Activated CD4-positive, alpha-beta T cell treated with anti-CD3 and anti-CD28 coated beads, Interleukin-2, amount 10 ng/mL, durations not matched to agents 7 days and 5 days (primary cell): ENCODE results near the gene FCF1. TPM values are rescaled to one million over a fixed set of nuclear protein-coding genes. Genes with fewer than 3 reads are reported as not detected.

ENCODE experiments used
- CTCF ChIA-PET: fragments of 350-600 bp; sonication (Branson Sonifier 250); formaldehyde crosslinking; loops from one replicate; lab custom pipeline; 2021; ENCODE audit warnings: antibody characterized with exemption; lab: Charles Lee
- POLR2A ChIA-PET: fragments of 350-600 bp; sonication (Branson Sonifier 250); formaldehyde crosslinking; loops from one replicate; lab custom pipeline; 2021; ENCODE audit warnings: antibody characterized with exemption; lab: Charles Lee
- DNase-seq: peaks from one replicate; pipeline ENCODE4 v3.0.0-alpha.2; 2020
- H3K27ac Mint-ChIP-seq: one replicate; pipeline ENCODE4 v1.8.0; 2021; ENCODE audit warnings: mild to moderate bottlenecking, moderate library complexity, mixed read lengths
- H3K27me3 Mint-ChIP-seq: one replicate; pipeline ENCODE4 v1.8.0; 2021; ENCODE audit warnings: mixed read lengths
- H3K36me3 Mint-ChIP-seq: one replicate; pipeline ENCODE4 v1.8.0; 2021; ENCODE audit warnings: low read depth, mixed read lengths
- H3K4me1 Mint-ChIP-seq: one replicate; pipeline ENCODE4 v1.8.0; 2021; ENCODE audit warnings: mixed read lengths
- H3K4me3 Mint-ChIP-seq: one replicate; pipeline ENCODE4 v1.8.0; 2021; ENCODE audit warnings: mild to moderate bottlenecking, moderate library complexity, mixed read lengths
- H3K9me3 Mint-ChIP-seq: one replicate; pipeline ENCODE4 v1.8.0; 2021; ENCODE audit warnings: mixed read lengths
- total RNA-seq, 2 experiments: library from RNA; stranded (reverse); gene quantifications; one replicate each; pipeline ENCODE4 v1.2.3, GENCODE V29; 2021

Gene FCF1
- total RNA-seq, 2 experiments from 2014 or later, result 60.1 to 81.9 TPM

DNA sequence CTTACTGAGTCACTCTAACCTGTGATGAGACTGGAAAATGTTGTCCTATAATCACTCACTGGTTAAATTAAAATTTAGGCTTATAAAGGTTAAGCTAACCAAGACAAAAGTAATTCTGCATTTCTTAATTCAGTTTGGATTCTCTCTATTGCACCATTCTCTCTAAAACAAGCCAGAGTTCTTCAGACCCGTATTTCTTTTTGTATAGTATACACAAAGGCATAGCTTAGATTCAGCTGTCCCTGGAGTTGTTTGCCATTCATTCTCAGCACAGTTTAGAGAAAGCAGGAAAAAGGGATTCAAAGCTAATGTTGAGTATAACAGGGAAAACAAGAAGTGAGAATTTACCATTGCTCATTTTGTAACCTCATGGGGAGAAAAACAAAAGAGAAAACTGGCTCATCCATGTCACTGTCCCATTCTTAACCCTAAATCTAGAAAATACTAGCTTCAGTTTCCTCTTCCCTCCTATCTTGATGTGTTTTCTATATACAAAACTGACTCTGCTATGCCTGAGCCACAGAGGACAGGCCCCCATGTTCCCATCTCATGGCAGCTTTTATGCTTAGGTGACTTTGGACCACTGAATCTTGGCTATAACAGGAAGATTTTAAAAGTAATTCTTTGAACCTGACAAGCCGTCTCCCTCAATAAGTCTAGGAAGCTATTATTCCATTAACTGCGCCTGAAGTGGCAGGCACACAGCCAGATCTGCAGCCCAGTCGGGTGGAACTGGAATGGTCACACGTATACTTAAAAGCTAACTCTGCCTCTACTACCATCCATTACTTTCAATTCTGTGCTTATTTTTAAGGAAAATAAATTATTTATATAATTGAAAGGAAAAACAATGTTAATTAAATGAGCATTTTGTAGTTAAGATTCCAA is 7.1 kb upstream of the FCF1 start:
- Mint-ChIP-seq H3K27me3 (no peaks in the 10 kb centered on the region), H3K36me3 (peaks cover 29% of the 10 kb centered on the region), H3K9me3 (peaks cover 17% of the 10 kb centered on the region), H3K27ac (no peak overlapping the region), H3K4me3 (no peak overlapping the region), H3K4me1 (peaks cover 15% of the 10 kb centered on the region)
- no peak for DNase-seq
- ChIA-PET POLR2A (no interaction called here), CTCF (interaction anchor here (0.6 to 1.2 kb wide), 5 partner anchors 10 to 1301 kb away, joined by 3 to 4 read pairs (median 4); no protein-coding TSS in a partner anchor)

DNA sequence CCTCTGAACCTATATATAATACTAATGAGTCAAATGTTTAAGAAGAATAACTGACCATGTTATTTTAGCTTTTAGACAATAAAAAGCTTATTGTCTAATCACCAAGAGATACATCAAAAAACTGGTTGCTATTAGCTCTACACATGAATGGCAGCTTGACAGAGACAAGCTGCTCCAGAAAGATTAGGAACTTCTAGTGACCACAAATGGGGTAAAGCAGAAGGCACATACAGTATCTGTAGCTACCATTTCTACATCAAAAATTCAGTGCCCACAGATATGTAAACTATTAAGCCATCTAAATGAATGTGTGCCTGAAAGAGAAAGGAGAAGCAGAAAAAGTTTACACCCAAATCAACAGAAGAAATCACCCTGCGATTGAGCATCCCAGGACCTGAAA is 2.5 kb upstream of the FCF1 start:
- no peak for DNase-seq
- Mint-ChIP-seq H3K4me1 (peaks cover 41% of the 10 kb centered on the region), H3K9me3 (no peaks in the 10 kb centered on the region), H3K27ac (no peak overlapping the region), H3K4me3 (no peak overlapping the region), H3K27me3 (no peaks in the 10 kb centered on the region), H3K36me3 (peaks cover 8% of the 10 kb centered on the region)
- POLR2A ChIA-PET, result no interaction called here
- CTCF ChIA-PET, result interaction anchor here (1.4 kb wide), 1 partner anchor 53 kb away, joined by 4 read pairs; the partner anchor contains the start of gene YLPM1

DNA sequence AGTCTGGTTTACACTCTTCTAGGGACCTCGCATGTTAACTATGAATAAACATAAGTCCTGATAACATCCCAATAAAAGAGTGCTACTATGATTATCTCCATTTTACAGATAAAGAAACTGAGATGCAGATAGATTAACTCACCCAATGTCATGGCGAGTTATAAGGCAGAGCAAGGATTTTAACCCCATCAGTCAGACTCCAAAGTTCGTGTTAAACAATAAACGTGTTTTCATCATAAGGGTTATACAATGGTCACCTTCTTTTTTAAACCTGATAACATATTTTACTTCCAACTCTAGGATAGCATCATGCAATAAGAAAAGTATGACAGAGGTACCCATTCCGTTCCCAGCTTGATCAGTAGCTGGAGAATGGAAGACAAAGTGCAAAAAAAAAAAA is 1.3 kb upstream of the FCF1 start:
- H3K27me3 Mint-ChIP-seq, result no peaks in the 10 kb centered on the region
- H3K4me1 Mint-ChIP-seq, result peaks cover 45% of the 10 kb centered on the region
- peak overlapping the region; percentile 99 for H3K4me3 Mint-ChIP-seq
- peaks cover 16% of the 10 kb centered on the region for H3K36me3 Mint-ChIP-seq
- H3K27ac Mint-ChIP-seq, result no peak overlapping the region
- CTCF ChIA-PET, result no interaction called here
- H3K9me3 Mint-ChIP-seq, result no peaks in the 10 kb centered on the region
- DNase-seq, result no peak
- POLR2A ChIA-PET, result no interaction called here

DNA sequence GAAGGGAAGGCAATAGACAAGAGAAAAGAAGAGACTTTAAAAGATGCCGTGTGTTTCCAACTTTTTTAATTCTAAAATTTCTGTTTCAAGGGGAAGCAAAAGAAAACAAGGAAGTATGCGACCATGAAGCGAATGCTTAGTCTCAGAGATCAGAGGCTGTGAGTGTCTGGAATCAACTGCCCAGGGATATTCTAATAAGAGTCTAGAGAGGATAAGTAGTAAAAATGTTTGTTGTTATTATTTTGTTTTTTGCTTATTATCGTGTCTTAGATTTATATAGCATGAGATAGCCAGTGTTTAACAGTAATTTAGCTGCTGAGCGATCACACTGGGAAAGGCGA is 421 bp downstream of the FCF1 start:
- Mint-ChIP-seq H3K4me3 (peak overlapping the region; percentile 99), H3K27ac (peak overlapping the region; percentile 98), H3K9me3 (no peaks in the 10 kb centered on the region), H3K27me3 (no peaks in the 10 kb centered on the region), H3K4me1 (peaks cover 45% of the 10 kb centered on the region), H3K36me3 (peaks cover 18% of the 10 kb centered on the region)
- DNase-seq, result no peak
- ChIA-PET POLR2A (no interaction called here), CTCF (interaction anchor here (0.6 kb wide), 1 partner anchor 375 kb away, joined by 4 read pairs; no protein-coding TSS in a partner anchor)

DNA sequence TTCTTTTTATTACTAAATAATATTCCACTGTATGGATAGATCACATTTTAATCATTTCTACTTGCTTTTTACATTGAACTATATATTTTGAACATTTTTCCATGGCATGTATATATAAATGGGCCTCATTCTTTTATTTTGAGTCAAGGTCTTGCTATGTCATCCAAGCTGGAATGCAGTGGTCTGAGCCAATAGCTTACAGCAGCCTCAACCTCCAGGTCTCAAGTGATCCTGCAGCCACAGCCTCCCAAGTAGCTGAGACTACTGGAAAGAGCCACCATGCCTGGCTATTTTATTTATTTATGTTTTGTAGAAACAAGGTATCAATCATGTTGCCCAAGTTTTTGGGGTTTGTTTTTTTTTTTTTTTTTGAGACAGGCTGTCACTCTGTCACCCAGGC is 7.6 kb downstream of the FCF1 start:
- no peak overlapping the region for H3K4me3 Mint-ChIP-seq
- ChIA-PET CTCF (no interaction called here), POLR2A (no interaction called here)
- no peaks in the 10 kb centered on the region for H3K9me3 Mint-ChIP-seq
- no peak for DNase-seq
- no peaks in the 10 kb centered on the region for H3K27me3 Mint-ChIP-seq
- peaks cover 29% of the 10 kb centered on the region for H3K36me3 Mint-ChIP-seq
- no peak overlapping the region for H3K27ac Mint-ChIP-seq
- peaks cover 4% of the 10 kb centered on the region for H3K4me1 Mint-ChIP-seq

DNA sequence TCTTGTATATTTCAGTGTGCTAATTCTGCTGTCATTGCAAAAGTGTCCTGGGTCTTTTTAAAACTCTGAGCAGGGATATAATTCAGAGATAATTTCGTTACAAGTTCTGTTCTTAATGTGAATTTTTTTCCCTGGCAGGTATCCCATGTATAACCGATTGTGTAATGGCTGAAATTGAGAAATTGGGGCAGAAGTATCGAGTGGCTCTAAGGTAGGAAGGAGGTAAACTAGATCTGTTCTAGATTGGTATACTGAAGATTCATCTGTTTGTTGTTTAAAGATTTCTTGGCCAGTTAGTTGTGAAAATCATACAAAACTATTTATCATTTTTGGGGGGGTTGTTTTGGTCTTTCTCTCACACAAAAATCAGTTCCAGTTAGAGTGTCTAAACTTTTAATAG is 10.2 kb downstream of the FCF1 start:
- ChIA-PET POLR2A (no interaction called here), CTCF (no interaction called here)
- no peak overlapping the region for H3K4me3 Mint-ChIP-seq
- no peak for DNase-seq
- no peaks in the 10 kb centered on the region for H3K4me1 Mint-ChIP-seq
- H3K27me3 Mint-ChIP-seq, result no peaks in the 10 kb centered on the region
- H3K36me3 Mint-ChIP-seq, result peaks cover 26% of the 10 kb centered on the region
- H3K9me3 Mint-ChIP-seq, result no peaks in the 10 kb centered on the region
- H3K27ac Mint-ChIP-seq, result no peak overlapping the region

DNA sequence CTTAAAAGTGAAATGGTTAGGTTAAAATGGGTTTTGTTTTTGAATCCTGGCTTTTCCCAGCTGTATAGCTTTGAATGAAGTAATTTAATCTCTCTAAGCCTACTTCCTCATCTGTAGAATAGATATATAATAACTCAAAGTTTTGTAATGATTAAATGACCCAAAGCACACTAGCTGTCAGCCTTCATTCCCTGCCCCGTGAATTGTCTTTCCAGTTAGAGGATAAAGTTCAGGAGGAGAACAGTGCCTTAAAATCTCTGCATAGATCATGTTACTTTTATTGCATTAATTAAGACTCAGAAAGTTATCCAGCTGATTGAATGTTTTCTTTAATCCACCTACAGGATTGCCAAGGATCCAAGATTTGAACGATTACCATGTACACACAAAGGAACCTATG is 19.4 kb downstream of the FCF1 start:
- Mint-ChIP-seq H3K9me3 (no peaks in the 10 kb centered on the region), H3K4me1 (no peaks in the 10 kb centered on the region), H3K36me3 (peaks cover 36% of the 10 kb centered on the region), H3K27ac (no peak overlapping the region), H3K27me3 (no peaks in the 10 kb centered on the region), H3K4me3 (no peak overlapping the region)
- ChIA-PET POLR2A (interaction anchor here (0.6 kb wide), 1 partner anchor 17 kb away, joined by 3 read pairs; no protein-coding TSS in a partner anchor), CTCF (no interaction called here)
- DNase-seq, result no peak

DNA sequence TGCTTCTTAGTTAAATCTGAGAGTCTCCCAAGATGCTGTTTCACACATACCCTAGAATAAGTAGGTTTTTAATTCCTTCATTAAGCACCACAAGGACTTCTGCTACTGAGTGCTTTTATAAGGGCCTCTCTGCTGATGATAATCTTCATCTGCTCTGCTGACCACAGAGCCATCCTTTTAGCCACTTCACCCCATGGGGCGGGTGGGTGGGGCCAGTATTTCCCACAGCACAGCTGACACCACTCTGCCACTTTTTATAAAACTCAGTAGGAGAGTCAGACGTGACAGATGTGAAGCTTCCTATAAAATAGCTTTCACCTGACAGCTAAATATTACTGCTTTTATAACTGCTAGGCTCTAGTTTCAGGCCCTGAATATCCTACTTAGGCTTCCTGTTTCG is 20.3 kb downstream of the FCF1 start:
- Mint-ChIP-seq H3K36me3 (peaks cover 36% of the 10 kb centered on the region), H3K27ac (no peak overlapping the region), H3K27me3 (no peaks in the 10 kb centered on the region), H3K4me3 (no peak overlapping the region), H3K9me3 (no peaks in the 10 kb centered on the region), H3K4me1 (no peaks in the 10 kb centered on the region)
- ChIA-PET CTCF (no interaction called here), POLR2A (no interaction called here)
- no peak for DNase-seq

DNA sequence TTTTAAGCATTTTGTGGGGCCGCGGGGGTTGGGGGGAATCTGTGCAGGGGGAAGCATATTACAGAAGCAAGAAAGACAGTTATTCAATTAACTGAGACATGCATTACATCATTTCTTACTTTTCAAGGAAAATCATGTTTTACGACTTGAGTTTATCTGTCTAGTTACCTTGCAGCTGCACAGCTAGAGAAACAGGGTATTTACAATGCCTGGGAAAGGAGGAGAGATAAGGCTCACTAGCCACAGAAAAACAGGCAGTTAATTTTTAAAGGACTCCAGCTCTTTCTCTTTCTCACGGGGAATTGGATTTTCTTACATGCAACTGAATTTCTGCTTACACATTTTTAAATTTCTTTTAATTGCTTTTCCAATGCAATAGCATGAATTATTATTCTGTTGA is 22.2 kb downstream of the FCF1 start:
- Mint-ChIP-seq H3K27ac (no peak overlapping the region), H3K4me3 (no peak overlapping the region), H3K36me3 (peaks cover 38% of the 10 kb centered on the region), H3K4me1 (no peaks in the 10 kb centered on the region), H3K9me3 (no peaks in the 10 kb centered on the region), H3K27me3 (no peaks in the 10 kb centered on the region)
- no peak for DNase-seq
- POLR2A ChIA-PET, result no interaction called here
- CTCF ChIA-PET, result interaction anchor here (0.6 kb wide), 1 partner anchor 122 kb away, joined by 3 read pairs; no protein-coding TSS in a partner anchor

DNA sequence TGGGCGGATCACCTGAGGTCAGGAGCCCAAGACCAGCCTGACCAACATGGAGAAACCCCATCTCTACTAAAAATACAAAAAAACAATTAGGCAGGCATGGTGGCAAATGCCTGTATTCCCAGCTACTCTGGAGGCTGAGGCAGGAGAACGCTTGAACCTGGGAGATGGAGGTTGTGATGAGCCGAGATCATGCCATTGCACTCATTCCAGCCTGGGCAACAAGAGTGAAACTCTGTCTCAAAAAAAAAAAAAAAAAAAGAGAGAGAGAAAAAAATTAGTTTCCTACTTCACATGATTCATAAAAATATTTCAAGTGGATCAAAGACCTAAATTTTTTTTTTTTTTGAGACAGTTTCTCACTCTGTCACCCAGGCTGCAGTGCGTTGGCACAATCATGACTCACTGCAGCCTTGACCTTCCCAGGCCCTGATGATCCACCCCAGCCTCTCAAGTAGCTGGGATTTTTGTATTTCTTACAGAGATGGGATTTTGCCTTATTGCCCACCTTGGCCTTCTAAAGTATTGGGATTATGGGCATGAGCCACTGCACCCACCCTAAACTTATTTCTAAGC is 24.9 kb downstream of the FCF1 start:
- CTCF ChIA-PET, result no interaction called here
- Mint-ChIP-seq H3K36me3 (peaks cover 35% of the 10 kb centered on the region), H3K9me3 (no peaks in the 10 kb centered on the region), H3K4me1 (no peaks in the 10 kb centered on the region), H3K27ac (no peak overlapping the region), H3K27me3 (no peaks in the 10 kb centered on the region), H3K4me3 (no peak overlapping the region)
- POLR2A ChIA-PET, result no interaction called here
- DNase-seq, result no peak

DNA sequence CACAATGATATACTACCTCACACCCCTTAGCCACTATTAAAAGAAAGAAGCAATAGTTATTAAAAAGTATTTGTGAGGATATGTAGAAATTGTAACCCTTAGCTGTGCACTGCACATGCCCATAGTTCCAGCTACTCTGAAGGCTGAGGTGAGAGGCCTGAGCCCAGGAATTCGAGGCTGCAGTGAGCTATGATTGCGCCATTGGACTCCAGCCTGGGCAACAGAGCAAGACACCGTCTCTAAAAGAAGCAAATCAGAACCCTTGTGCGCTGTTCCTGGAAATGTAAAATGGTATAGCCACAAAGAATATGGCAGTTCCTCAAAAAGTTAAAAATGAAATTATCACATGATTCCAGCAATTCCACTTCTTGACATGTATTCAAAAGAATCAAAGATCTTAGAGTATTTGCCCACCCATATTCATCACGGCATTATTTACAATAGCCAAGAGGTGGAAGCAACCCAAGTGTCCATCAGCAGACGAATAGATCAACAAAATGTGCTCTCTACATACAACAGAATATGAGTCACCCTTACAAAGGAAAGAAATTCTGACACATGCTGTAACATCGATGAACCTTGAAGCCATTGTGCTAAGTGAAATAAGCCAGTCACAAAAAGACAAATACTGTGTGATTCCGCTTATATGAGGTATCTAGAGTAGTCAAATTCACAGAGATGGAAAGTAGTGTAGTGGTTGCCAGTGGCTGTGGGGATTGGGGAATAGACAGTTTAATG is 26.5 kb downstream of the FCF1 start:
- H3K9me3 Mint-ChIP-seq, result no peaks in the 10 kb centered on the region
- DNase-seq, result no peak
- no peak overlapping the region for H3K4me3 Mint-ChIP-seq
- ChIA-PET CTCF (interaction anchor here (0.6 kb wide), 1 partner anchor 197 kb away, joined by 5 read pairs; no protein-coding TSS in a partner anchor), POLR2A (no interaction called here)
- peaks cover 25% of the 10 kb centered on the region for H3K36me3 Mint-ChIP-seq
- no peaks in the 10 kb centered on the region for H3K27me3 Mint-ChIP-seq
- no peak overlapping the region for H3K27ac Mint-ChIP-seq
- no peaks in the 10 kb centered on the region for H3K4me1 Mint-ChIP-seq

DNA sequence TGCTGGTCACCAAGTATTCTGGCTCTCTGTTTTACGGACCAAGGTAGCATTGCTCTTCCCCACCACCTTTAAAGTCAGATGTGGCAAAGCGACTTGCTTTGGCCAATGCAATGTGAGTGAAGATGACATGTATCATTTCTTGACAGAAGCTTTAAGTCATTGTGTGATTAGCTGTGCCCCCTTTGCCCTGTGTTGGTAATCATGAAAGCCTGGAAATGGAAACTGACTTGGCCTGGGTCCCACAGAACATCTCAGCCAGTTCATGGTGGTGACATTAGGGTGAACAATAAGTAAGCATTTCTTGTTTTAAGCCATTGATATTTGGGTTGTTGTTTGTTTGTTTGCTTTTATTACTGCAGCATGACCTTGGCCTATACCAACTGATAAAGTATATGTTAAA is 34.3 kb downstream of the FCF1 start:
- CTCF ChIA-PET, result no interaction called here
- H3K36me3 Mint-ChIP-seq, result peaks cover 2% of the 10 kb centered on the region
- H3K27ac Mint-ChIP-seq, result no peak overlapping the region
- no peak for DNase-seq
- POLR2A ChIA-PET, result no interaction called here
- H3K4me1 Mint-ChIP-seq, result no peaks in the 10 kb centered on the region
- no peak overlapping the region for H3K4me3 Mint-ChIP-seq
- peaks cover 4% of the 10 kb centered on the region for H3K9me3 Mint-ChIP-seq
- no peaks in the 10 kb centered on the region for H3K27me3 Mint-ChIP-seq

DNA sequence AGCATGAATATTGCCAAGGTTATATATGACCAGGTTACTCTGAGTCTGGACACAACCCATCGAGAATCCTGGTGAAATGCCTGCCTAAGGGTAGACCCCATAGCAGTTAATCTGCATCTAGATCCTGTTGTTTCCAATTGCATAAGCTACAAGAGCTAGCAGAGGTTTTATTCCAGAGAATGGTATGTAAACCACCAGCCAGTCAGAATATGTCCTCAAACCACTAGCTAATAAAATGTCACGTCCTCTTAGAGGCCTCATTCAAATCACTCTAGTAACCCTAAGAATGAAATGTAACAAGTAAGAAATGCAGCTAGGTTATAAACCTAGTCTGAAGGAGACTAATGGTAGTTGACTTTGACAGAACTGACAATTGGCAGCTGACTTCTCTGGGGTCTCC is 41.2 kb downstream of the FCF1 start:
- H3K27me3 Mint-ChIP-seq, result peaks cover 2% of the 10 kb centered on the region
- H3K27ac Mint-ChIP-seq, result no peak overlapping the region
- peaks cover 12% of the 10 kb centered on the region for H3K9me3 Mint-ChIP-seq
- DNase-seq, result no peak
- CTCF ChIA-PET, result interaction anchor here (3.4 kb wide), 1 partner anchor 9 kb away, joined by 11 read pairs; the partner anchor contains the start of gene YLPM1
- POLR2A ChIA-PET, result no interaction called here
- peaks cover 4% of the 10 kb centered on the region for H3K36me3 Mint-ChIP-seq
- no peaks in the 10 kb centered on the region for H3K4me1 Mint-ChIP-seq
- H3K4me3 Mint-ChIP-seq, result no peak overlapping the region
